Testis (tissue), 2 donors: ENCODE results near the gene MNX1.

Source experiments
- CTCF ChIP-seq, 3 experiments: fragments of 450-650 bp in 2 of 3; fragments of 200-600 bp in 1 of 3; sonication (generic) in 1 of 3; IDR thresholded peaks; one replicate each; pipeline ENCODE4 v1.5.1; 2016 to 2019; ENCODE audit warnings: antibody characterized with exemption in 3 of 3, mild to moderate bottlenecking in 2 of 3, moderate library complexity in 1 of 3
- POLR2A ChIP-seq: fragments of 450-650 bp; IDR thresholded peaks from one replicate; pipeline ENCODE4 v1.6.1; 2017; ENCODE audit warnings: antibody characterized with exemption, mild to moderate bottlenecking, moderate library complexity

- no peak for TF ChIP-seq CTCF (IDR thresholded peaks at IDR 0.05)
- TF ChIP-seq POLR2A, result no peak
Observed at GRCh38 chr7:157033483-157034473, 23.3 kb upstream of the MNX1 start.
